Measurements from ENCODE around the gene RPS24.

GRCh38 chr10:78045237-78045636, 11.6 kb downstream of the RPS24 start:
- TF ChIP-seq POLR2AphosphoS5 (IDR thresholded peaks at IDR 0.05) = no peak
- TF ChIP-seq CTCF (IDR thresholded peaks at IDR 0.05 in 8 of 11, conservative IDR thresholded peaks at IDR 0.05 in 3 of 11) = no peak

Measured in spleen (tissue), 7 donors.